GM23338 (cell line): ENCODE data around the gene TNFRSF21. TPM values are rescaled to one million over a fixed set of nuclear protein-coding genes. Genes with fewer than 3 reads are reported as not detected.

Experiments used
- ATAC-seq: fragments of 200-7000 bp; cut with Tn5 transposase; 3 replicates; pipeline ENCODE4 v1.9.1; 2020
- DNase-seq: peaks from one replicate; pipeline ENCODE4 v3.0.0-alpha.2; 2015; ENCODE audit warnings: low spot score
- H2AFZ ChIP-seq: fragments of 200-600 bp; sonication (generic); 2 replicates; pipeline ENCODE4 v1.8.0; 2016; ENCODE audit warnings: antibody characterized with exemption, mild to moderate bottlenecking, moderate library complexity
- H3F3A ChIP-seq: fragments of 200-600 bp; sonication (generic); replicated peaks from 2 replicates; pipeline ENCODE4 v1.8.0; 2017; ENCODE audit warnings: antibody characterized with exemption, mixed run types, low read depth
- H3K27ac ChIP-seq: fragments of 200-600 bp; sonication (generic); 2 replicates; pipeline ENCODE4 v1.6.1; 2016; ENCODE audit warnings: low read depth
- H3K27me3 ChIP-seq: fragments of 200-600 bp; sonication (generic); 2 replicates; pipeline ENCODE4 v1.8.0; 2016; ENCODE audit warnings: mild to moderate bottlenecking, mixed run types, moderate library complexity; ENCODE audit not compliant: insufficient read depth
- H3K36me3 ChIP-seq: fragments of 200-600 bp; sonication (generic); 2 replicates; pipeline ENCODE4 v1.8.0; 2016; ENCODE audit warnings: mild to moderate bottlenecking; ENCODE audit not compliant: insufficient read depth
- H3K4me1 ChIP-seq: fragments of 200-600 bp; sonication (generic); 2 replicates; pipeline ENCODE4 v1.8.0; 2016; ENCODE audit warnings: mild to moderate bottlenecking, moderate library complexity; ENCODE audit not compliant: insufficient read depth
- H3K4me2 ChIP-seq: fragments of 200-600 bp; sonication (generic); 2 replicates; pipeline ENCODE4 v1.7.1; 2017; ENCODE audit warnings: mixed run types
- H3K4me3 ChIP-seq: fragments of 200-600 bp; sonication (generic); 2 replicates; pipeline ENCODE4 v1.6.1; 2016; ENCODE audit warnings: mixed run types
- H3K79me2 ChIP-seq: fragments of 200-600 bp; sonication (generic); replicated peaks from 2 replicates; pipeline ENCODE4 v1.8.0; 2017; ENCODE audit warnings: mild to moderate bottlenecking; ENCODE audit not compliant: insufficient read depth
- H3K9me2 ChIP-seq: fragments of 200-600 bp; sonication (generic); 2 replicates; pipeline ENCODE4 v1.8.0; 2017; ENCODE audit not compliant: insufficient read depth
- H4K20me1 ChIP-seq: fragments of 200-600 bp; sonication (generic); replicated peaks from 2 replicates; pipeline ENCODE4 v1.8.0; 2017; ENCODE audit warnings: mild to moderate bottlenecking; ENCODE audit not compliant: insufficient read depth
- H3K27ac Mint-ChIP-seq: 2 replicates; pipeline ENCODE4 v1.8.0; 2020; ENCODE audit warnings: inconsistent platforms, mild to moderate bottlenecking, moderate library complexity, mixed read lengths
- H3K27me3 Mint-ChIP-seq: 3 replicates; pipeline ENCODE4 v1.8.0; 2022; ENCODE audit warnings: low read depth, mild to moderate bottlenecking, moderate library complexity, mixed read lengths, inconsistent platforms; ENCODE audit not compliant: insufficient read depth, poor library complexity
- H3K36me3 Mint-ChIP-seq: 3 replicates; pipeline ENCODE4 v1.8.0; 2021; ENCODE audit warnings: low read depth, mild to moderate bottlenecking, inconsistent platforms, moderate library complexity, mixed read lengths
- H3K4me1 Mint-ChIP-seq: 3 replicates; pipeline ENCODE4 v1.8.0; 2020; ENCODE audit warnings: mild to moderate bottlenecking, inconsistent platforms, mixed read lengths
- H3K4me3 Mint-ChIP-seq: 3 replicates; pipeline ENCODE4 v1.8.0; 2021; ENCODE audit warnings: moderate library complexity, mild to moderate bottlenecking, inconsistent platforms, mixed read lengths
- H3K9me3 Mint-ChIP-seq: 3 replicates; pipeline ENCODE4 v1.8.0; 2020; ENCODE audit warnings: moderate library complexity, mild to moderate bottlenecking, inconsistent platforms, mixed read lengths
- CREB1 ChIP-seq: fragments of 250-450 bp; sonication (Bioruptor Pico); IDR thresholded peaks from 2 replicates; pipeline ENCODE4 v1.5.0; 2020; ENCODE audit warnings: low read depth, mild to moderate bottlenecking, moderate library complexity
- EZH2 ChIP-seq: fragments of 200-600 bp; sonication (generic); IDR thresholded peaks from one replicate; pipeline ENCODE4 v1.8.0; 2017; ENCODE audit warnings: antibody characterized with exemption, mild to moderate bottlenecking, low read depth; ENCODE audit not compliant: unreplicated experiment
- EZH2phosphoT487 ChIP-seq: fragments of 200-600 bp; sonication (generic); IDR thresholded peaks from one replicate; pipeline ENCODE4 v1.8.1; 2018; ENCODE audit warnings: antibody characterized with exemption; ENCODE audit not compliant: unreplicated experiment
- ZNF331 ChIP-seq: fragments of 250-450 bp; sonication (Bioruptor Pico); IDR thresholded peaks from 2 replicates; pipeline ENCODE4 v1.5.0; 2020; ENCODE audit warnings: low read depth, mild to moderate bottlenecking, moderate library complexity
- polyA plus RNA-seq: library from polyadenylated mRNA; unstranded; fragments of >200 nt; fragmentation: Nextera tagmentation; extraction: Ambion mirVana; gene quantifications from 2 replicates; pipeline ENCODE4 v1.2.1, GENCODE V29; 2016
- total RNA-seq: library from RNA; depleted of rRNA; stranded (reverse); fragments of >200 nt; shearing (Covaris generic); gene quantifications from 2 replicates; pipeline ENCODE4 v1.2.3, GENCODE V29; 2014
- TF ChIP-seq, protein P1 (sequence below): IDR thresholded peaks from 2 replicates; pipeline ENCODE4 v1.6.1; 2016; ENCODE audit warnings: antibody characterized with exemption
- TF ChIP-seq, protein P2 (sequence below): fragments of 250-450 bp; sonication (Bioruptor Pico); IDR thresholded peaks from 2 replicates; pipeline ENCODE4 v1.5.0; 2020; ENCODE audit warnings: mild to moderate bottlenecking, moderate library complexity

The TNFRSF21 gene
- total and polyA plus RNA-seq, 2 experiments from 2014 or later: 22.1 to 48.1 TPM

DNA sequence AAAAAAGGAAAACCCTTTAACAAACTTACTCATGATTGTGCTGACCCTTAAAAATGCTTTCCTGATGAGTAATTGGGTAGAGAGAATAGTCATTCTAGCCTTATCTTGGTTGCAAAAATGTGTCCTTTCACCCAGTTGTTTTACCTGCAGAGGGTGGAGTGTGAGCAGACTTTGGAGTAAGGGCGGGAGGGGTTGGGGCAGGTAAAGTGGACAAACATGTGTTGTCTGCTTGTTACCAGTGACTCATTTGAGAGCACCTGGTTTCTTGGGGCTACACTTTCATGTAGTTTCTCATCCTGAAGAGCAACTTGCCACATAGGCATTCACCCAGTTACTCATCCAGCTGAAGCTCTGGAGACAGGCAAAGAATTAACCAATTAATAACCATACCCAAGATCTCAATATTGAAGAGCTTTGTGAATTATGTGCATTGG lies 121.1 kb downstream of the TNFRSF21 start:
- Mint-ChIP-seq H3K9me3 (no peaks in the 10 kb centered on the region), H3K36me3 (no peaks in the 10 kb centered on the region), H3K4me1 (no peaks in the 10 kb centered on the region), H3K27me3 (no peaks in the 10 kb centered on the region), H3K4me3 (no peak overlapping the region), H3K27ac (no peak overlapping the region)
- Histone ChIP-seq H3K79me2 (no peaks in the 10 kb centered on the region), H3K27ac (no peak overlapping the region), H3K9me2 (0 out of 2 replicates have a peak, but pooled peaks cover 4% of the 10 kb centered on the region), H3K27me3 (no peaks in the 10 kb centered on the region), H2AFZ (no peak overlapping the region), H3F3A (no peaks in the 10 kb centered on the region), H3K4me2 (no peak overlapping the region), H3K36me3 (no peaks in the 10 kb centered on the region), H4K20me1 (no peaks in the 10 kb centered on the region), H3K4me3 (no peak overlapping the region), H3K4me1 (no peaks in the 10 kb centered on the region)
- TF ChIP-seq EZH2 (no peak), CREB1 (no peak), EZH2phosphoT487 (no peak), ZNF331 (CRISPR knock-in tag) (no peak)
- TF ChIP-seq, protein P1, sequence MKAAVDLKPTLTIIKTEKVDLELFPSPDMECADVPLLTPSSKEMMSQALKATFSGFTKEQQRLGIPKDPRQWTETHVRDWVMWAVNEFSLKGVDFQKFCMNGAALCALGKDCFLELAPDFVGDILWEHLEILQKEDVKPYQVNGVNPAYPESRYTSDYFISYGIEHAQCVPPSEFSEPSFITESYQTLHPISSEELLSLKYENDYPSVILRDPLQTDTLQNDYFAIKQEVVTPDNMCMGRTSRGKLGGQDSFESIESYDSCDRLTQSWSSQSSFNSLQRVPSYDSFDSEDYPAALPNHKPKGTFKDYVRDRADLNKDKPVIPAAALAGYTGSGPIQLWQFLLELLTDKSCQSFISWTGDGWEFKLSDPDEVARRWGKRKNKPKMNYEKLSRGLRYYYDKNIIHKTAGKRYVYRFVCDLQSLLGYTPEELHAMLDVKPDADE: no peak
- TF ChIP-seq, protein P2, sequence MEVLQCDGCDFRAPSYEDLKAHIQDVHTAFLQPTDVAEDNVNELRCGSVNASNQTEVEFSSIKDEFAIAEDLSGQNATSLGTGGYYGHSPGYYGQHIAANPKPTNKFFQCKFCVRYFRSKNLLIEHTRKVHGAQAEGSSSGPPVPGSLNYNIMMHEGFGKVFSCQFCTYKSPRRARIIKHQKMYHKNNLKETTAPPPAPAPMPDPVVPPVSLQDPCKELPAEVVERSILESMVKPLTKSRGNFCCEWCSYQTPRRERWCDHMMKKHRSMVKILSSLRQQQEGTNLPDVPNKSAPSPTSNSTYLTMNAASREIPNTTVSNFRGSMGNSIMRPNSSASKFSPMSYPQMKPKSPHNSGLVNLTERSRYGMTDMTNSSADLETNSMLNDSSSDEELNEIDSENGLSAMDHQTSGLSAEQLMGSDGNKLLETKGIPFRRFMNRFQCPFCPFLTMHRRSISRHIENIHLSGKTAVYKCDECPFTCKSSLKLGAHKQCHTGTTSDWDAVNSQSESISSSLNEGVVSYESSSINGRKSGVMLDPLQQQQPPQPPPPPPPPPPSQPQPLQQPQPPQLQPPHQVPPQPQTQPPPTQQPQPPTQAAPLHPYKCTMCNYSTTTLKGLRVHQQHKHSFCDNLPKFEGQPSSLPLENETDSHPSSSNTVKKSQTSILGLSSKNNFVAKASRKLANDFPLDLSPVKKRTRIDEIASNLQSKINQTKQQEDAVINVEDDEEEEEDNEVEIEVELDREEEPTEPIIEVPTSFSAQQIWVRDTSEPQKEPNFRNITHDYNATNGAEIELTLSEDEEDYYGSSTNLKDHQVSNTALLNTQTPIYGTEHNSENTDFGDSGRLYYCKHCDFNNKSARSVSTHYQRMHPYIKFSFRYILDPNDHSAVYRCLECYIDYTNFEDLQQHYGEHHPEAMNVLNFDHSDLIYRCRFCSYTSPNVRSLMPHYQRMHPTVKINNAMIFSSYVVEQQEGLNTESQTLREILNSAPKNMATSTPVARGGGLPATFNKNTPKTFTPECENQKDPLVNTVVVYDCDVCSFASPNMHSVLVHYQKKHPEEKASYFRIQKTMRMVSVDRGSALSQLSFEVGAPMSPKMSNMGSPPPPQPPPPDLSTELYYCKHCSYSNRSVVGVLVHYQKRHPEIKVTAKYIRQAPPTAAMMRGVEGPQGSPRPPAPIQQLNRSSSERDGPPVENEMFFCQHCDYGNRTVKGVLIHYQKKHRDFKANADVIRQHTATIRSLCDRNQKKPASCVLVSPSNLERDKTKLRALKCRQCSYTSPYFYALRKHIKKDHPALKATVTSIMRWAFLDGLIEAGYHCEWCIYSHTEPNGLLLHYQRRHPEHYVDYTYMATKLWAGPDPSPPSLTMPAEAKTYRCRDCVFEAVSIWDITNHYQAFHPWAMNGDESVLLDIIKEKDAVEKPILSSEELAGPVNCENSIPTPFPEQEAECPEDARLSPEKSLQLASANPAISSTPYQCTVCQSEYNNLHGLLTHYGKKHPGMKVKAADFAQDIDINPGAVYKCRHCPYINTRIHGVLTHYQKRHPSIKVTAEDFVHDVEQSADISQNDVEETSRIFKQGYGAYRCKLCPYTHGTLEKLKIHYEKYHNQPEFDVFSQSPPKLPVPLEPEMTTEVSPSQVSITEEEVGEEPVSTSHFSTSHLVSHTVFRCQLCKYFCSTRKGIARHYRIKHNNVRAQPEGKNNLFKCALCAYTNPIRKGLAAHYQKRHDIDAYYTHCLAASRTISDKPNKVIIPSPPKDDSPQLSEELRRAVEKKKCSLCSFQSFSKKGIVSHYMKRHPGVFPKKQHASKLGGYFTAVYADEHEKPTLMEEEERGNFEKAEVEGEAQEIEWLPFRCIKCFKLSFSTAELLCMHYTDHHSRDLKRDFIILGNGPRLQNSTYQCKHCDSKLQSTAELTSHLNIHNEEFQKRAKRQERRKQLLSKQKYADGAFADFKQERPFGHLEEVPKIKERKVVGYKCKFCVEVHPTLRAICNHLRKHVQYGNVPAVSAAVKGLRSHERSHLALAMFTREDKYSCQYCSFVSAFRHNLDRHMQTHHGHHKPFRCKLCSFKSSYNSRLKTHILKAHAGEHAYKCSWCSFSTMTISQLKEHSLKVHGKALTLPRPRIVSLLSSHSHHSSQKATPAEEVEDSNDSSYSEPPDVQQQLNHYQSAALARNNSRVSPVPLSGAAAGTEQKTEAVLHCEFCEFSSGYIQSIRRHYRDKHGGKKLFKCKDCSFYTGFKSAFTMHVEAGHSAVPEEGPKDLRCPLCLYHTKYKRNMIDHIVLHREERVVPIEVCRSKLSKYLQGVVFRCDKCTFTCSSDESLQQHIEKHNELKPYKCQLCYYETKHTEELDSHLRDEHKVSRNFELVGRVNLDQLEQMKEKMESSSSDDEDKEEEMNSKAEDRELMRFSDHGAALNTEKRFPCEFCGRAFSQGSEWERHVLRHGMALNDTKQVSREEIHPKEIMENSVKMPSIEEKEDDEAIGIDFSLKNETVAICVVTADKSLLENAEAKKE (CRISPR knock-in tag): no peak
- DNase-seq: no peak
- ATAC-seq: no peak
